B cell (primary cell): ENCODE data around the gene CNTN4. TPM values are rescaled to one million over a fixed set of nuclear protein-coding genes. Genes with fewer than 3 reads are reported as not detected.

Experiments
- ATAC-seq: fragments of 200-7000 bp; cut with Tn5 transposase; one replicate; pipeline ENCODE4 v1.10.0; 2021; ENCODE audit warnings: low read depth, mild to moderate bottlenecking, moderate number of reproducible peaks, moderate library complexity
- CTCF ChIA-PET: fragments of 350-600 bp; sonication (Branson Sonifier 250); formaldehyde crosslinking; loops from one replicate; lab custom pipeline; 2021; ENCODE audit warnings: antibody characterized with exemption, inconsistent platforms; lab: Charles Lee
- POLR2A ChIA-PET: fragments of 350-600 bp; sonication (Branson Sonifier 250); formaldehyde crosslinking; loops from one replicate; lab custom pipeline; 2021; ENCODE audit warnings: antibody characterized with exemption; lab: Charles Lee
- DNase-seq: peaks from one replicate; pipeline ENCODE4 v3.0.0; 2013
- H2AFZ ChIP-seq: 2 replicates; pipeline ENCODE4 v1.6.1; 2012; ENCODE audit warnings: mild to moderate bottlenecking, low read depth, low read length; ENCODE audit not compliant: insufficient read depth, poor library complexity, severe bottlenecking
- H3K27ac ChIP-seq, 2 donors: 1 replicate in 1 of 2; 2 replicates in 1 of 2; pipeline ENCODE4 v1.5.1; 2012 to 2013; ENCODE audit warnings: low read length in 2 of 2, mild to moderate bottlenecking in 2 of 2, moderate library complexity in 1 of 2
- H3K27me3 ChIP-seq, 4 experiments: fragments of 200-600 bp in 1 of 4; sonication (generic) in 1 of 4; replicated peaks in 1 of 4; 1 replicate in 2 of 4; 2 replicates in 2 of 4; pipeline versions ENCODE4 v1.6.1 to v1.7.0; 2013 to 2016; ENCODE audit warnings: low read length in 3 of 4, mild to moderate bottlenecking in 2 of 4, mixed read lengths in 1 of 4, moderate library complexity in 1 of 4; ENCODE audit not compliant: insufficient read depth in 4 of 4, control insufficient read depth in 3 of 4; ENCODE audit errors: control extremely low read depth in 1 of 4
- H3K36me3 ChIP-seq, 2 experiments: replicated peaks in 1 of 2; 1 replicate in 1 of 2; 2 replicates in 1 of 2; pipeline versions ENCODE4 v1.6.1 to v1.7.1; 2013; ENCODE audit warnings: low read length in 1 of 2; ENCODE audit not compliant: insufficient read depth in 2 of 2, control insufficient read depth in 1 of 2; ENCODE audit errors: control extremely low read depth in 1 of 2, extremely low read depth in 1 of 2
- H3K4me1 ChIP-seq, 2 donors: fragments of 200-600 bp in 1 of 2; sonication (generic) in 1 of 2; 1 replicate in 1 of 2; 2 replicates in 1 of 2; pipeline versions ENCODE4 v1.5.1 to v1.6.1; 2013 to 2017; ENCODE audit warnings: low read length in 2 of 2; ENCODE audit not compliant: control insufficient read depth in 2 of 2, insufficient read depth in 2 of 2
- H3K4me2 ChIP-seq: replicated peaks from 2 replicates; pipeline ENCODE3; 2012; ENCODE audit warnings: mild to moderate bottlenecking, low read depth, low read length; ENCODE audit not compliant: poor library complexity, severe bottlenecking
- H3K4me3 ChIP-seq, 5 experiments: fragments of 200-600 bp in 1 of 5; sonication (generic) in 1 of 5; 1 replicate in 3 of 5; 2 replicates in 2 of 5; pipeline versions ENCODE4 v1.5.1 to v1.7.0; 2011 to 2016; ENCODE audit warnings: low read length in 4 of 5, mild to moderate bottlenecking in 4 of 5, low read depth in 2 of 5, control low read depth in 1 of 5, moderate library complexity in 1 of 5; ENCODE audit not compliant: insufficient read depth in 1 of 5; ENCODE audit errors: control extremely low read depth in 1 of 5, extremely low read depth in 1 of 5
- H3K79me2 ChIP-seq: fragments of 200-600 bp; sonication (generic); one replicate; pipeline ENCODE4 v1.6.0; 2016; ENCODE audit warnings: low read length; ENCODE audit not compliant: control insufficient read depth, insufficient read depth
- H3K9ac ChIP-seq: fragments of 200-600 bp; sonication (generic); 2 replicates; pipeline ENCODE4 v1.6.1; 2017; ENCODE audit warnings: mild to moderate bottlenecking, low read length, moderate library complexity
- H3K9me3 ChIP-seq, 3 donors: one replicate each; pipeline versions ENCODE4 v1.6.1 to v1.7.1; 2013; ENCODE audit warnings: low read length in 2 of 3; ENCODE audit not compliant: control insufficient read depth in 2 of 3, insufficient read depth in 1 of 3; ENCODE audit errors: control extremely low read depth in 1 of 3
- H4K20me1 ChIP-seq: 2 replicates; pipeline ENCODE4 v1.6.0; 2012; ENCODE audit warnings: mild to moderate bottlenecking, low read length; ENCODE audit not compliant: insufficient read depth, control insufficient read depth, poor library complexity, severe bottlenecking
- H3K27ac Mint-ChIP-seq: one replicate; pipeline ENCODE4 v1.8.0; 2021; ENCODE audit warnings: mixed read lengths
- H3K27me3 Mint-ChIP-seq: one replicate; pipeline ENCODE4 v1.8.0; 2021; ENCODE audit warnings: mixed read lengths
- H3K4me1 Mint-ChIP-seq: one replicate; pipeline ENCODE4 v1.8.0; 2021; ENCODE audit warnings: mixed read lengths
- H3K4me3 Mint-ChIP-seq: one replicate; pipeline ENCODE4 v1.8.0; 2021; ENCODE audit warnings: mixed read lengths
- H3K9me3 Mint-ChIP-seq: one replicate; pipeline ENCODE4 v1.8.0; 2022; ENCODE audit warnings: mixed read lengths; ENCODE audit not compliant: insufficient read depth
- EZH2 ChIP-seq: IDR thresholded peaks from 2 replicates; pipeline ENCODE4 v1.6.1; 2012; ENCODE audit warnings: borderline replicate concordance, low read depth, mild to moderate bottlenecking, moderate library complexity, low read length; ENCODE audit not compliant: insufficient read depth, poor library complexity, severe bottlenecking
- WGBS: methylation state at CpG from one replicate; pipeline ENCODE4 v1.1.5; 2013; ENCODE audit warnings: missing lambda C conversion rate; ENCODE audit not compliant: insufficient coverage; 5-methylcytosine and 5-hydroxymethylcytosine counted together
- intact Hi-C: fragments of 100-400 bp; cut with micrococcal nuclease; formaldehyde crosslinking; loops from one replicate; pipeline ENCODE4 v1.10.0; 2022
- polyA plus RNA-seq: library from polyadenylated mRNA; depleted of rRNA; stranded (reverse); fragments of >200 nt; gene quantifications from 2 replicates; pipeline ENCODE4 v1.2.3, GENCODE V29; 2012
- total RNA-seq, 2 donors: library from RNA; stranded (reverse); fragments of 120-200 nt in 1 of 2; gene quantifications; 1 replicate in 1 of 2; 2 replicates in 1 of 2; pipeline versions ENCODE4 v1.2.3 to v1.2.4, GENCODE V29; 2013 to 2022
- TF ChIP-seq, protein P1 (sequence below): fragments of 200-600 bp; IDR thresholded peaks from one replicate; pipeline ENCODE4 v1.8.0; 2022; ENCODE audit warnings: antibody characterized with exemption, mild to moderate bottlenecking

The CNTN4 gene
- total and polyA plus RNA-seq, 2 donors (not counting 1 experiment from before 2014, with no cell fraction given) = 0.05 TPM; not detected in 1

DNA sequence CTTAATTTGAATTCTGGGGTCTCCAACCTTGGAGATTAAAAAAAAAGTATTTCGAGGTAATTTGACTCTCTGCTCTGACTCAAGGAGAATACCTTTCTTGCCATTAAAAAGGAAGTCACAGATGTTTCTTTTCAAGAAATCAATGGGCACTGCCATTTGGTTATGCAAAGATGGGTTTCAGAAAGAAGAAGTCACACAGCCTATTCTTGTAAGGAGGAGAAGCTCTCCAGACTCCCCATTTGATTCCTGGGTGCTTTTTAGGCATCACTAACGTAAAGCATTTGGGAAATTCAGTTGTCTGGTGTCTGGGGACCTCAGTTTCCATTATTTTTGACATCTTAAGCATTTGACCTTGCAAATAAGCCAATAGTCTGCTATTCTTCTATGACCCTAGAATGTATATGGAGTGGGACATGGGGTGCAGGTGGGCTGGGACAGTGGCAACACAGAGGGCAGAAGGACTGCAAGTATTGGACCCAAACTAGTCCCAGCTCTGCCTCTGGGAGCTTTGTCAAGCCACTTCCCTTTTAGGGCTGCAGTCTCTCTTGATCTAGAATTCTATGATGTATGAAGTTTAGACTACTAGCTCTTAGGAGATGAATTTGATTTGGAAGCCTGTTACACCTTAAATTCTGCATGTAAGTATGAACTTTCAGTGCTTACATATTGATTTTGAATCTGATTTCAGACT lies 983.7 kb downstream of the CNTN4 start:
- Mint-ChIP-seq H3K27me3 (peaks cover 15% of the 10 kb centered on the region), H3K27ac (no peak overlapping the region), H3K4me1 (peaks cover 28% of the 10 kb centered on the region), H3K4me3 (peak overlapping the region; percentile 30), H3K9me3 (no peaks in the 10 kb centered on the region)
- ChIA-PET POLR2A (no interaction called here), CTCF (no interaction called here)
- DNase-seq (peak; percentile 35), ATAC-seq (peak; percentile 43)
- Histone ChIP-seq H3K4me2 (peak overlapping the region; percentile 34), H4K20me1 (no peaks in the 10 kb centered on the region), H3K9ac (no peak overlapping the region), H3K36me3 (no peaks in the 10 kb centered on the region), H3K27ac (no peak overlapping the region), H3K9me3 (no peaks in the 10 kb centered on the region), H3K4me1 (peaks cover 22% of the 10 kb centered on the region in 2 donors), H2AFZ (no peak overlapping the region), H3K27me3 (peaks cover 0 to 4% (median 0%) of the 10 kb centered on the region in 4 experiments), H3K4me3 (no peak overlapping the region), H3K79me2 (no peaks in the 10 kb centered on the region)
- no CpG with 5 or more reads among the region's 2 CpGs for WGBS
- TF ChIP-seq, protein P1, sequence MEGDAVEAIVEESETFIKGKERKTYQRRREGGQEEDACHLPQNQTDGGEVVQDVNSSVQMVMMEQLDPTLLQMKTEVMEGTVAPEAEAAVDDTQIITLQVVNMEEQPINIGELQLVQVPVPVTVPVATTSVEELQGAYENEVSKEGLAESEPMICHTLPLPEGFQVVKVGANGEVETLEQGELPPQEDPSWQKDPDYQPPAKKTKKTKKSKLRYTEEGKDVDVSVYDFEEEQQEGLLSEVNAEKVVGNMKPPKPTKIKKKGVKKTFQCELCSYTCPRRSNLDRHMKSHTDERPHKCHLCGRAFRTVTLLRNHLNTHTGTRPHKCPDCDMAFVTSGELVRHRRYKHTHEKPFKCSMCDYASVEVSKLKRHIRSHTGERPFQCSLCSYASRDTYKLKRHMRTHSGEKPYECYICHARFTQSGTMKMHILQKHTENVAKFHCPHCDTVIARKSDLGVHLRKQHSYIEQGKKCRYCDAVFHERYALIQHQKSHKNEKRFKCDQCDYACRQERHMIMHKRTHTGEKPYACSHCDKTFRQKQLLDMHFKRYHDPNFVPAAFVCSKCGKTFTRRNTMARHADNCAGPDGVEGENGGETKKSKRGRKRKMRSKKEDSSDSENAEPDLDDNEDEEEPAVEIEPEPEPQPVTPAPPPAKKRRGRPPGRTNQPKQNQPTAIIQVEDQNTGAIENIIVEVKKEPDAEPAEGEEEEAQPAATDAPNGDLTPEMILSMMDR = no peak
- no peak for TF ChIP-seq EZH2
- intact Hi-C loops = no loop called here

DNA sequence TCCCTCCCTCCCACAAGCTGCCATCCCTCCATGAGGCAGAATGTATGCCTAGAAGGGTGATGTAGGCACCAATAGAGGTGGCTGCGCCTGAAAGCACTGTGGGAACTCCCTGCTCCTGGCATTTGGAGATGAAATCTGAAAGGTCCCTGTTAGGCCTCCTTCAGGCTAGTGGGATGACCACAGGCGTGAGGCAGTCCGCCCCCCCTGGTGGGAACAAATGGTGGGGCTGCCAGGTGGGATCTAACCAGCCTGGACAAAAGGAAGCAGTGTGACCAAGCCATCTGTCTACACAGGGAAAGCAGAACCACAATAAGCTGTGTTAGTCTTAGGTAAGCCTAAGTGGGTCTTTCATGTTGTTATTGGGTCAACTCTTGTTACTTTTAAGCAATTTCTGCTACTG lies 986.2 kb downstream of the CNTN4 start:
- no peaks in the 10 kb centered on the region for H3K9me3 ChIP-seq
- Mint-ChIP-seq H3K9me3 (no peaks in the 10 kb centered on the region), H3K27ac (no peak overlapping the region), H3K4me1 (peaks cover 43% of the 10 kb centered on the region), H3K27me3 (no peaks in the 10 kb centered on the region), H3K4me3 (no peak overlapping the region)
- no peaks in the 10 kb centered on the region for H4K20me1 ChIP-seq
- DNase-seq (no peak), ATAC-seq (no peak)
- no peaks in the 10 kb centered on the region for H3K36me3 ChIP-seq
- 100% methylated on average over 3 of the region's 3 CpGs for WGBS
- CTCF ChIA-PET = no interaction called here
- H3K4me3 ChIP-seq = no peak overlapping the region
- H2AFZ ChIP-seq = no peak overlapping the region
- TF ChIP-seq, protein P1 = no peak
- TF ChIP-seq EZH2 = no peak
- no peak overlapping the region for H3K9ac ChIP-seq
- H3K79me2 ChIP-seq = no peaks in the 10 kb centered on the region
- intact Hi-C loops = no loop called here
- H3K4me2 ChIP-seq = no peak overlapping the region
- peaks cover 0 to 3% (median 0%) of the 10 kb centered on the region in 4 experiments for H3K27me3 ChIP-seq
- POLR2A ChIA-PET = no interaction called here
- H3K27ac ChIP-seq = no peak overlapping the region
- peaks cover 36 to 37% of the 10 kb centered on the region in 2 donors for H3K4me1 ChIP-seq
